ENCODE measurements around the gene SLC49A4.
A peak's percentile ranks its signal among the peaks of the same experiment; 100 is the strongest.
"Not testable (repeated sequence)": the region's sequence is repeated elsewhere in the genome, so short reads cannot be mapped to it uniquely, and the experiment has no call there.

SLC49A4 gene

GRCh38 chr3:122794779-122795673 lies at the start of gene SLC49A4:
Gene SLC49A4, plus strand, starts transcription at chr3:122795069. Its CDS starts 124 bp downstream, at chr3:122795193.
- peak; percentile 44 for DNase-seq

GRCh38 chr3:122745369-122746021 lies 49.4 kb upstream of the SLC49A4 start:
- no peak for DNase-seq

GRCh38 chr3:122747295-122747694 lies 47.6 kb upstream of the SLC49A4 start:
- not testable (repeated sequence) for DNase-seq

- no peak for DNase-seq
Observed at GRCh38 chr3:122748347-122748746, 46.5 kb upstream of the SLC49A4 start.

- no peak for DNase-seq
Observed at GRCh38 chr3:122754929-122755328, 39.9 kb upstream of the SLC49A4 start.

GRCh38 chr3:122755491-122755890 lies 39.4 kb upstream of the SLC49A4 start:
- DNase-seq: no peak

GRCh38 chr3:122758877-122759560 lies 35.9 kb upstream of the SLC49A4 start:
- no peak for DNase-seq

- no peak for DNase-seq
Observed at GRCh38 chr3:122760453-122761271, 34.2 kb upstream of the SLC49A4 start.

- DNase-seq: no peak
Observed at GRCh38 chr3:122766430-122766829, 28.4 kb upstream of the SLC49A4 start.

- DNase-seq: no peak
Observed at GRCh38 chr3:122767540-122768372, 27.1 kb upstream of the SLC49A4 start.

- DNase-seq: no peak
Observed at GRCh38 chr3:122770521-122771202, 24.2 kb upstream of the SLC49A4 start.

- no peak for DNase-seq
Observed at GRCh38 chr3:122772827-122773226, 22.0 kb upstream of the SLC49A4 start.

- no peak for DNase-seq
Observed at GRCh38 chr3:122773944-122774509, 20.8 kb upstream of the SLC49A4 start.

GRCh38 chr3:122774564-122774963 lies 20.3 kb upstream of the SLC49A4 start:
- no peak for DNase-seq

GRCh38 chr3:122776675-122777468 lies 18.0 kb upstream of the SLC49A4 start:
- DNase-seq: no peak

- no peak for DNase-seq
Observed at GRCh38 chr3:122777563-122777962, 17.3 kb upstream of the SLC49A4 start.

GRCh38 chr3:122782804-122783203 lies 12.1 kb upstream of the SLC49A4 start:
- no peak for DNase-seq

- no peak for DNase-seq
Observed at GRCh38 chr3:122784436-122784835, 10.4 kb upstream of the SLC49A4 start.

- no peak for DNase-seq
Observed at GRCh38 chr3:122785231-122785630, 9.6 kb upstream of the SLC49A4 start.

- no peak for DNase-seq
Observed at GRCh38 chr3:122786066-122786465, 8.8 kb upstream of the SLC49A4 start.

Measured in activated T-cell treated with anti-CD3 and anti-CD28 coated beads for 4 hours (primary cell).